KOPT-K1 (cell line): Measurements from ENCODE around the gene KIF27.
"Not testable (repeated sequence)": the region's sequence is repeated elsewhere in the genome, so short reads cannot be mapped to it uniquely, and the experiment has no call there.

Experiments
- H3K27ac ChIP-seq: fragments of 200-600 bp; sonication (generic); 2 replicates; pipeline ENCODE4 v1.5.1; 2016; ENCODE audit warnings: antibody characterized with exemption, mild to moderate bottlenecking, low read depth, low read length; ENCODE audit not compliant: poor library complexity, severe bottlenecking
- H3K36me3 ChIP-seq: fragments of 200-600 bp; sonication (generic); 2 replicates; pipeline ENCODE4 v1.5.1; 2017; ENCODE audit warnings: antibody characterized with exemption, mild to moderate bottlenecking, low read length, moderate library complexity; ENCODE audit not compliant: insufficient read depth
- H3K9me3 ChIP-seq: fragments of 200-600 bp; sonication (generic); 2 replicates; pipeline ENCODE4 v1.5.1; 2017; ENCODE audit warnings: antibody characterized with exemption, low read length, mild to moderate bottlenecking; ENCODE audit not compliant: insufficient read depth, poor library complexity, severe bottlenecking

The KIF27 gene, protein sequence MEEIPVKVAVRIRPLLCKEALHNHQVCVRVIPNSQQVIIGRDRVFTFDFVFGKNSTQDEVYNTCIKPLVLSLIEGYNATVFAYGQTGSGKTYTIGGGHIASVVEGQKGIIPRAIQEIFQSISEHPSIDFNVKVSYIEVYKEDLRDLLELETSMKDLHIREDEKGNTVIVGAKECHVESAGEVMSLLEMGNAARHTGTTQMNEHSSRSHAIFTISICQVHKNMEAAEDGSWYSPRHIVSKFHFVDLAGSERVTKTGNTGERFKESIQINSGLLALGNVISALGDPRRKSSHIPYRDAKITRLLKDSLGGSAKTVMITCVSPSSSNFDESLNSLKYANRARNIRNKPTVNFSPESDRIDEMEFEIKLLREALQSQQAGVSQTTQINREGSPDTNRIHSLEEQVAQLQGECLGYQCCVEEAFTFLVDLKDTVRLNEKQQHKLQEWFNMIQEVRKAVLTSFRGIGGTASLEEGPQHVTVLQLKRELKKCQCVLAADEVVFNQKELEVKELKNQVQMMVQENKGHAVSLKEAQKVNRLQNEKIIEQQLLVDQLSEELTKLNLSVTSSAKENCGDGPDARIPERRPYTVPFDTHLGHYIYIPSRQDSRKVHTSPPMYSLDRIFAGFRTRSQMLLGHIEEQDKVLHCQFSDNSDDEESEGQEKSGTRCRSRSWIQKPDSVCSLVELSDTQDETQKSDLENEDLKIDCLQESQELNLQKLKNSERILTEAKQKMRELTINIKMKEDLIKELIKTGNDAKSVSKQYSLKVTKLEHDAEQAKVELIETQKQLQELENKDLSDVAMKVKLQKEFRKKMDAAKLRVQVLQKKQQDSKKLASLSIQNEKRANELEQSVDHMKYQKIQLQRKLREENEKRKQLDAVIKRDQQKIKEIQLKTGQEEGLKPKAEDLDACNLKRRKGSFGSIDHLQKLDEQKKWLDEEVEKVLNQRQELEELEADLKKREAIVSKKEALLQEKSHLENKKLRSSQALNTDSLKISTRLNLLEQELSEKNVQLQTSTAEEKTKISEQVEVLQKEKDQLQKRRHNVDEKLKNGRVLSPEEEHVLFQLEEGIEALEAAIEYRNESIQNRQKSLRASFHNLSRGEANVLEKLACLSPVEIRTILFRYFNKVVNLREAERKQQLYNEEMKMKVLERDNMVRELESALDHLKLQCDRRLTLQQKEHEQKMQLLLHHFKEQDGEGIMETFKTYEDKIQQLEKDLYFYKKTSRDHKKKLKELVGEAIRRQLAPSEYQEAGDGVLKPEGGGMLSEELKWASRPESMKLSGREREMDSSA (N-terminal part only)

DNA sequence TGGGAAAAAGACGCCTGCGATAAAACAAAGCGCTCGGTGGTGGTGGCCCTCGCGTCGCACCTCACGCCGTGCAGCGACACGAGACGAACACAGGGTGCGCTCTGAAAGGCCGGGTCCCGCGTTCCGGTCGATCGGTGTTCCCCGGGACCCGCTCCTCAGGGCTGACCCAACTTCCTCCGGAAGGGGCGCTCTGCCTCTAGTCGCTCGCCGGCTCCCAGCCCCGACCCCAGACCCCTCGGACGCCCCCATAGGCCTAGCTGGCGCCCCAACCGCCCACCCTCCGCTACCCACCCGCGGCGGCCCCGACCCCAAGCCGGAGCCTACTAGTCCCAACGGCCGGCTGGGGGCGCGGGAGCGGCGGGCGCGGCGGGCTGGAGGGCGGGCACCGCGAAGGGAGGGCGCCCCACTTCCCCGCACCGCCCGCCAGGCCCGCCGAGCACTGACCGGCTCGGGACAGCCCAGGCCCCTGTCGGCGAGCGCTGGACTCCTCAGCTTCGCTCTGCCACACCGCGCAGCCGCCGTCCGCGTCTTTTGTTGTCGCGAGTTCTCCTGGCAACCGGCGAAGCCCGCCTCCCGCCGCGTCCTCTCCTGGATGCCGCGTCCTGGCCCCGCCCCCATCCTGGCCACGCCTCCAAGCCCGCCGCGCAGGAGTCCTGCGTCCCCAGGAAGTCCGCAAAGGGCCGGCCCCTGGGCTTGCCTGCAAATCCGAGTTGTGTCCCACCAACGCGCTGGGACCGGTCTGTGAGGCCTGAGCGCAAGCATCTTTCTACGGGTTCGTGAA lies at the start of gene KIF27:
Gene KIF27 (minus strand): TSS at position 506 of the 781 bp plus-strand sequence. CDS start 5,841 bp downstream, outside the sequence.
- H3K36me3 ChIP-seq = no peaks in the 10 kb centered on the region
- peak within 1 kb of the TSS; percentile 62 for H3K27ac ChIP-seq
- no peaks in the 10 kb centered on the region for H3K9me3 ChIP-seq

DNA sequence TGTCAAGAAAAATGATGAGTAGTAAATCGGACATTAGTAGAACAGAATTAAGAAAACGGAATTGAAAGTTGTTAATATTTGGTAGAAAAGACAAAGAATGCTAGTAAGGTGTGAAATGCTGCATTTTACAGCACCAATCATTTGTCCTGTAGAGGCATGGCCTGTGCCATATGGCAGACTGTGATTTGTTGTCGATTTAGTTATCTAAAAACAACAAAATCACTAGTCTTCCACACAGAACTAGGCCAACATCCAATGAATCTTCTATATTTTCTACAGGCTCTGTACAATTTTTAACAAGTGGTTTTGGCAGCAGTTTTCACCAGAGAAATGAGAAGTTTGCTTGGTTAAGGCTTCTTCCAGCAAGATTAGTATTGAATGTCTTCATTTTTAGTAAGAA lies 48.4 kb upstream of the KIF27 start:
- Histone ChIP-seq H3K27ac (no peak overlapping the region), H3K36me3 (peaks cover 91% of the 10 kb centered on the region), H3K9me3 (no peaks in the 10 kb centered on the region)

DNA sequence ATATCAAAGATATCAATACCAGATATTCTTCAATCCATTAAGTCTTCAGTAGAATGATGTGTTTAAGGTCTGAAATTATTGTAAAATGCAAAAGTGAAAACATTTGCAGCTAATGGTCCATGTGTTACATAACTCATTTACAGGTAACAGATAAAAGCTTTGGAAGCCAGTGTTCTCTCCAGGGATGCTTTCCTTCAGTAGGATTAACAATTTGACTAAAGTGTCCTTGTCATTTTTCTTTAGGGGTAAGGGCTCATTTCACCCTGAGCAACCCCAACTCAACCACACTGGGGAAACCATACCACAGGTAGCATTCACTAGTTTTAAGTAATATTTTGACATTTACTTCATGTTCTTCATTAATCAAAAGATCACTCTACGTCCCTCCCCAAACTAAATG lies 45.8 kb upstream of the KIF27 start:
- Histone ChIP-seq H3K27ac (no peak overlapping the region), H3K36me3 (peaks cover 65% of the 10 kb centered on the region), H3K9me3 (no peaks in the 10 kb centered on the region)

GRCh38 chr9:83966209-83966582 lies 45.0 kb upstream of the KIF27 start:
- Histone ChIP-seq H3K9me3 (no peaks in the 10 kb centered on the region), H3K27ac (no peak overlapping the region), H3K36me3 (peaks cover 57% of the 10 kb centered on the region)

DNA sequence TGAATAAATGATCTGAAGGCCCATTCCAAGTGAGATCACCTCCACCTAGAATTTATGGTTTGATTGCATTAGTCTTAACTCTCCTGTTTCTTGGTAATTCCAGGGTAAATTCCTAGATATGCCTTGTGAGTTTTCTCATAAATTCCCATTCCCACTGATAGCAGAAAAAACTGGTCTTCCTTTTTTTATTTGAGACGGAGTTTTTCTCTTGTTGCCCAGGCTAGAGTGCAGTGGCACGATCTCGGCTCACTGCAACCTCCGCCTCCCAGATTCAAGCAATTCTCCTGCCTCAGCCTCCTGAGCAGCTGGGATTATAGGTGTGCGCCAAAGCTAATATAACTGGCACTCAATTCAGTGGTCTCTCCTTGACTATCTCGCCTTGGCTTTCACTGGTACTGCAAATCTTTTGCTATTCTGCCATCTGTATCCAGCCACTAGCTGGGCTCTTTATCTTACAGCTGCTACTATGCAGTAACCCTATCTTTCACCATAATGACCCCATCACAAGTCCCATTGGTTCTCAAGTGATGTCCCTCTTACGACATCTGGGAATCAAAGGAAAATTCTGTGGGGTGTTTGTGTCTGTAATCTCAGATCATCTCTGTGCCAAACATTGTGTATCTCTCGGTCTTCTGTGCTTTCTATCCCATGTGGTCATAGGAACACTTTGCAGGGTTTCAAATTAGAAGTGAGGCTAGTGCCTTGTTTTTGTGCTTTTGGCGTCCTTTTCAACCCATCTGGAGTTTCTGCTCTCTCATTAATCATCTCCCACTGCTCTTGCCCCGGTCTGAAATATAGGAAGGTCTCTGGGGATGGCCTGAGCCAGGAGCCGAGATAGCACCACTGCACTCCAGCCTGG lies 44.3 kb upstream of the KIF27 start:
- Histone ChIP-seq H3K9me3 (no peaks in the 10 kb centered on the region), H3K27ac (no peak overlapping the region)

DNA sequence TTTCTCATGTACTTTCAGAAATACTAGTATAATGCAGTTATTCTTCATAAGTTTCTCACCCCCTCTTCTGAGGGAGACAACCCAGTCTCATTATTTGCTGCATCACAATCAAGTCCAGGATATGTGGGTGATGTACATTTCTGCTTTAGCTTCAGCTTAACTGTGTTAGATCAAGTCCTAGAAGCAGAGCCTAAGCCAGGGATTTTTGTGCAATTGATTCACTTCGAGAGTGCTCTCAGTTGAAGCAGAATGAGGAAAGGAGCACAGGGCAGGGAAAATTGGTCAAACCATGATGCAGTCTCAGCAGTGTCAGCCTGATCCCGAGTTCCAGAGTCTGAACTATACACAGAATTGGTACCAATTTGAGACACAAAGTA lies 43.7 kb upstream of the KIF27 start:
- peaks cover 44% of the 10 kb centered on the region for H3K36me3 ChIP-seq
- H3K27ac ChIP-seq = no peak overlapping the region
- H3K9me3 ChIP-seq = no peaks in the 10 kb centered on the region

More for the DNA sequence above, 44.3 kb upstream of the KIF27 start:
- peaks cover 51% of the 10 kb centered on the region for H3K36me3 ChIP-seq

GRCh38 chr9:83962165-83962564 lies 40.9 kb upstream of the KIF27 start:
- H3K27ac ChIP-seq = no peak overlapping the region

DNA sequence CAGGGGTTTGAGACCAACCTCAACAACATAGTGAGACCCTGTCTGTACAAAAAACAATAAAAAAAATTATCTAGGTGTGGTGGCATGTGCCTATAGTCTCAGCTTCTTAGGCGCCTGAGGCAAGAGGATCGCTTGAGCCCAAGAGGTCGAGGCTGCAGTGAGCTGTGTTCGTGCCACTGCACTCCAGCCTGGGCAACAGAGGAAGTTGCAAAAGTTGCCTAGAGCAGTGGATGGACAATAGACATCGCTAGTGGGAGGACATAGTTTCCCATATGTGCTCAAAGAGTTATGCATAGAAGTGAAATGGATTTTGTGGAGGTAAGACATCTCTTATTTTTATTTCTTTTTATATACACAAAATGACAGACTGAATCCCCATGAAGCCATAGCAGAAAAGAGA lies 39.8 kb upstream of the KIF27 start:
- Histone ChIP-seq H3K36me3 (peaks cover 5% of the 10 kb centered on the region; the same call in 1 of the 2 replicates), H3K27ac (no peak overlapping the region), H3K9me3 (no peaks in the 10 kb centered on the region)

More at GRCh38 chr9:83962165-83962564, 40.9 kb upstream of the KIF27 start:
- Histone ChIP-seq H3K9me3 (no peaks in the 10 kb centered on the region), H3K36me3 (peaks cover 16% of the 10 kb centered on the region)

- no peak overlapping the region for H3K27ac ChIP-seq
- H3K36me3 ChIP-seq = no peaks in the 10 kb centered on the region
- no peaks in the 10 kb centered on the region for H3K9me3 ChIP-seq
Observed at GRCh38 chr9:83959061-83959460, 37.8 kb upstream of the KIF27 start.

DNA sequence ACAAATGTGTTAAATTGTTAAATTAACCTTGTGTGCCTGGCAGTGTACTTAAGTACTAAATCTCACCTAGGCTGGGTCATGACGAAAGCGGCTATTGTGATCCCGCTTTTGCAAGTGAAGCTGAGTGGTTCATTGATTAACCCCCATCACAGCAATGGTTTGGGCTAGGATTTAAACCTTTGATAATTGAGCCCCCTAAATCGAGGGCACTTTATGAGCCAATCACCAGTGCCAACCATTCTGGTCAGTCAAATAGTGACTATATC lies 35.9 kb upstream of the KIF27 start:
- Histone ChIP-seq H3K9me3 (no peaks in the 10 kb centered on the region), H3K27ac (peak overlapping the region; percentile 71), H3K36me3 (peaks cover 2% of the 10 kb centered on the region; the same call in 1 of the 2 replicates)

GRCh38 chr9:83956436-83957247 lies 35.4 kb upstream of the KIF27 start:
- Histone ChIP-seq H3K27ac (peak overlapping the region; percentile 71), H3K36me3 (peaks cover 6% of the 10 kb centered on the region; the same call in 1 of the 2 replicates), H3K9me3 (no peaks in the 10 kb centered on the region)

DNA sequence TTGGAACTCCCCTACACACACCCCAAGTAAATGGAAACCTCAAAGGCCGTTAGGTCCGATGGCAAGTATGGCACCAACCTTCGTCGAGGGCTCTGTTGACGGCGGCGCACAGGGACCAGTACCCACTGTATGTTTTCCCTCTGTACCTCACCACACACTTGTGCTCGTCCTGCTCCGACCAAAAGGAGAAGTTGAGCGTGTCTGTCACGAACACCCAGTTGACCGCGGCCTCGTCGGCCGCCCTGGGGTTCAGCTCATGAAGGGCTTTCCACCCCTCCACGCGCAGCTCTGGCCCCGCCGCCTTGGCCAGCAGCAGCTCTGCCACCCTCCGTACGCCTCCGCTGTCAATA lies 34.8 kb upstream of the KIF27 start:
- Histone ChIP-seq H3K36me3 (peaks cover 8% of the 10 kb centered on the region; the same call in 1 of the 2 replicates), H3K27ac (peak overlapping the region; percentile 71), H3K9me3 (no peaks in the 10 kb centered on the region)

- not testable (repeated sequence) for H3K27ac ChIP-seq, H3K9me3 ChIP-seq
- H3K36me3 ChIP-seq = peaks cover 44% of the 10 kb centered on the region
Observed at GRCh38 chr9:83948096-83948495, 26.9 kb upstream of the KIF27 start.
